ELF-1 (cell line): ENCODE data around the gene PAPPA.

Experiments used
- DNase-seq: peaks from one replicate; pipeline ENCODE4 v3.0.0-alpha.2; 2016; ENCODE audit warnings: low read depth, low spot score

The PAPPA gene

GRCh38 chr9:116417464-116417863 is 263.9 kb downstream of the PAPPA start:
- DNase-seq: no peak

GRCh38 chr9:116419181-116419580 is 265.6 kb downstream of the PAPPA start:
- no peak for DNase-seq

GRCh38 chr9:116420993-116421538 is 267.5 kb downstream of the PAPPA start:
- DNase-seq: no peak

GRCh38 chr9:116422119-116422979 is 268.8 kb downstream of the PAPPA start:
- DNase-seq: no peak

- DNase-seq: peak; percentile 13
Measured at GRCh38 chr9:116423149-116423548, 269.6 kb downstream of the PAPPA start.

- no peak for DNase-seq
Measured at GRCh38 chr9:116425244-116425643, 271.7 kb downstream of the PAPPA start.

- DNase-seq: no peak
Measured at GRCh38 chr9:116430849-116431248, 277.3 kb downstream of the PAPPA start.

- no peak for DNase-seq
Measured at GRCh38 chr9:116432051-116432450, 278.5 kb downstream of the PAPPA start.

GRCh38 chr9:116434314-116434713 is 280.7 kb downstream of the PAPPA start:
- no peak for DNase-seq

GRCh38 chr9:116435706-116436105 is 282.1 kb downstream of the PAPPA start:
- peak; percentile 42 for DNase-seq

- DNase-seq: no peak
Measured at GRCh38 chr9:116436121-116436520, 282.5 kb downstream of the PAPPA start.

GRCh38 chr9:116437411-116438370 is 284.1 kb downstream of the PAPPA start:
- DNase-seq: peak; percentile 91

GRCh38 chr9:116442528-116442927 is 288.9 kb downstream of the PAPPA start:
- no peak for DNase-seq

- peak; percentile 59 for DNase-seq
Measured at GRCh38 chr9:116447934-116448333, 294.3 kb downstream of the PAPPA start.

- DNase-seq: no peak
Measured at GRCh38 chr9:116448431-116448830, 294.8 kb downstream of the PAPPA start.

GRCh38 chr9:116449949-116450348 is 296.4 kb downstream of the PAPPA start:
- DNase-seq: no peak

- peak; percentile 44 for DNase-seq
Measured at GRCh38 chr9:116450378-116451139, 297.0 kb downstream of the PAPPA start.

- DNase-seq: no peak
Measured at GRCh38 chr9:116451500-116452115, 298.0 kb downstream of the PAPPA start.
